CD4-positive, alpha-beta T cell treated with Interferon gamma for 1 hour (primary cell): ENCODE data around the gene ANKIB1.

Source experiments
- DNase-seq: peaks from one replicate; pipeline ENCODE4 v3.0.0-alpha.2; 2020

The ANKIB1 gene

GRCh38 chr7:92275327-92275726, 29.6 kb downstream of the ANKIB1 start:
- DNase-seq: no peak

DNA sequence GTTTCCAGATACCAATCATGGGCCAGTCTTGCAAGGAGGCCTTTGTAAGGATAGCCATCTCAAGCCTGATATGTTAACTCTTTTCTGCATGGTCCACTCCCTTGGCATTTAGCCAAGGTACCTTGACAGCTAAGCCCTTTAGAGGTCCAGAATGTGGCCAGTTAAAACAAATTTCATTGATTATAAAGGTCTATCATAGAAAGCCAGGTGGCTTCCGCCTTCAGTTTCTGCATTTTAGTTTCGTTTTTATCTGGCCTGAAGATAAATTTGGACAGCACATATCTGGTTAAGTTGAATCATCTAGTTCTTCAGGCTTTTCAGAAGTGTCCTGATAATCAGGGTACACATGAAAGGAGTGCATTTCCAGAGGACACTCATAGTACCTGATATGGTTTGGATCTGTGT, 30.7 kb downstream of the ANKIB1 start:
- DNase-seq: no peak

DNA sequence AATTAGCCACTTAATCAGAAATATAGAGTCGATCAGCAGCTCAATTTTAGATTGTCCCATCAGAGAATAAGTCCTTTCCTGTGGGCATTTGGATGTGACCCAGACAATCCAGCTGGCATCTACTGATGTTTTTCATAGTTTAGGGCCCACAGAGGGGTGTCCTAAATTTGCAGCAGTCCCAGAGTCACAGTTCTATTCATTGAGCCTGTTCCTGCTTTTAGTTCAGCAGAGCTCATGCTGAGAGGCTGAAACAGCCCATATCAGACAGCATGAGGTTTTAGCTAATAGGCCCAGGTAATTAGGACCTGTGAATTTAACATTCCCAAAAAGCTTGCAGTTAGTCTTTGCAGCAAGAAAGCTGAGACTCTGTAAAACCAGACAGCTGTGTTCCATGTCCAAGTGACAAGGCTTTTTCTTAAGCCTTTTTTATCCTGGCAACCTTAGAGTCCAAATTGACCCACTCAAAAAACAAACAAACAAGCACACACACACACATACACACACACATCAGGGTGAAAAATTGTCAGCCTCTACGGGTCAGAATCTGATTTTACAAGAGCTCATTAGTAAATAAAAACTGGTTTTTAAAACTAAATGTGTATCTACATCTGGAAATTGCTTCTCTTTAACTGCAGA, 33.7 kb downstream of the ANKIB1 start:
- no peak for DNase-seq

GRCh38 chr7:92281031-92281430, 35.3 kb downstream of the ANKIB1 start:
- DNase-seq: no peak

DNA sequence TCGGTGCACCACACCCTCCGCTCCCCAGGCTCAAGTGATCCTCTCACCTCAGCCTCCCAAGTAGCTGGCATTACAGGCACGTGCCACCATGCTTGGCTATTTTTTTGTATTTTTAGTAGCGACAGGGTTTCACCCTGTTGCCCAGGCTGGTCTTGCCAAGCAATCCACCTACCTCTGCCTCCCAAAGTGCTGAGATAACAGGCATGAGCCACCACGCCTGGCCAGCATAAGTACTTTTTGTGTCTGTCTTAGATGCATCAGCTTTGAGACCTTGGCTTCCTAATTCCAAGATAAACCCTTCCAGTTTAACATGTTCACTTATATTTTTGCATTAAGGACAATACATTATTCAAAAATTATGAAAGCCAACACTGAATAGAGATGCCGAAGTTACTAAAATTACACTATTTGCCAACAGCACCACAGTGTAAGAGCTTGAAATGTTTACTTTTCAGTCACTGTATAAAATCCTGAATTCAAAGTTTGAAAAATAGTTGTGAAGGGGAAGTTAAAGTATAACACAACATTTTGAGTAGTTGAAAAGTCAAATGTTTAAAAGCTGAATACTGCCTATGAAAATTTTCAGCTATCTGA, 36.5 kb downstream of the ANKIB1 start:
- DNase-seq: no peak

DNA sequence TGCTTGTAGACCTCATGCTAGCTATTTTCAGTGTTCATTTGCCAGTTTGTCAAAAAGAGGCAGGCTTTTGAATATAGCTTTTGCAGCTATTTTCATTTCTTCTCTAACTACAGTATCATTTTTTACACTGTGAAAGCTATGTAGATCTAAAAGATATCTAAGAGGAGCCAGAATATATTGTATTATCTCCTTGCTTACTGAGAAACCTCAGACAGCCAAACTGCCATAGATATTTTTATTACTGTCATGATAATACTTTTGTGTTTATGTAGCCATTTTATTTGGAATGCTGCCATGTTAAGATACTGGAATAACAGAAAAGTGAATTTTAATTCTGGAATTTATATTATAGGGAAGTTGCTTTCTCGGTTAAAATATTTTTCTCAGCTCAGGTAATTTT, 37.2 kb downstream of the ANKIB1 start:
- DNase-seq: no peak

GRCh38 chr7:92289321-92289720, 43.5 kb downstream of the ANKIB1 start:
- no peak for DNase-seq

- DNase-seq: no peak
These were observed 47.2 kb downstream of the ANKIB1 start for GRCh38 chr7:92292981-92293380.

GRCh38 chr7:92293896-92294590, 48.3 kb downstream of the ANKIB1 start:
- no peak for DNase-seq

GRCh38 chr7:92295391-92295790, 49.6 kb downstream of the ANKIB1 start:
- no peak for DNase-seq

DNA sequence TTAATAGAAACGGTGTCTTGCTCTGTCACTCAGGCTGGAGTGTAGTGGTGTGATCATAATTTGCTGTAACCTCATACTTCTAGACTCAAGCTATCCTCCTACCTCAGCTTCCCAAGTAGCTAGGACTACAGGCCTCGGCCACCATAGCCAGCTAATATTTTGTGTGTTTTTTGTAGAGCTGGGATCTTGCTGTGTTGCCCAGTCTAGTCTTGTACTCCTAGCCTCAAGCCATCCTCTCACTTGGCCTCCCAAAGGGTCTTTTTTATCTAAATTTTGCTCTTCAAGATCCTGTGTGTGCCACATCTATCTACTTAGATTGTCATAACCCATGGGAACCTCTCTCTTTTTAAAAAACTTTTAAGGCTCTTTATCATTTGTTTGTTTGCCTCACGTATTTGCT, 50.5 kb downstream of the ANKIB1 start:
- DNase-seq: no peak

GRCh38 chr7:92296880-92297445, 51.2 kb downstream of the ANKIB1 start:
- no peak for DNase-seq

GRCh38 chr7:92297736-92298135, 52.0 kb downstream of the ANKIB1 start:
- DNase-seq: no peak

GRCh38 chr7:92303761-92304160, 58.0 kb downstream of the ANKIB1 start:
- DNase-seq: no peak

DNA sequence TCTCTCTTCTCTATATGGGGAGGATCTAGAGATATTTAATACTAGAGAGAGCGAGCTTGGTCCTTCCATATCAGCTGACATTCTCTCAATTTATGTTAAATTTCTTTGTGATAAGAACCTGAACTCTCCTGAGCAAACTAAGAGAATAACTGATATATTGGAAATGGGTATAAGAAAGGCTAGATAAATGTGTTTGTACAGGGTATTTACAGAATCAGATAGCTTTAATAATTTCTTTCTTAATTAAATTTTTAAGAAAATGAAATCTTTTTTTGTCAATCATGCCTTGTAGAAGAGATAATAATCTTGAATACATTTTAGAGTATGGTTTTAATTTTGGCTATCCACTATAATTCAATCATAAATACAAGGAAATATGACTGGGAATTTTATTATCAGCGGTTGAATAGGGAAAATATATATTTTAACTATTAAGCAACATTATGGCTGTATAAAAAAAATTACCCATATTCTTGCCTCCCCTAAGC, 58.7 kb downstream of the ANKIB1 start:
- no peak for DNase-seq

DNA sequence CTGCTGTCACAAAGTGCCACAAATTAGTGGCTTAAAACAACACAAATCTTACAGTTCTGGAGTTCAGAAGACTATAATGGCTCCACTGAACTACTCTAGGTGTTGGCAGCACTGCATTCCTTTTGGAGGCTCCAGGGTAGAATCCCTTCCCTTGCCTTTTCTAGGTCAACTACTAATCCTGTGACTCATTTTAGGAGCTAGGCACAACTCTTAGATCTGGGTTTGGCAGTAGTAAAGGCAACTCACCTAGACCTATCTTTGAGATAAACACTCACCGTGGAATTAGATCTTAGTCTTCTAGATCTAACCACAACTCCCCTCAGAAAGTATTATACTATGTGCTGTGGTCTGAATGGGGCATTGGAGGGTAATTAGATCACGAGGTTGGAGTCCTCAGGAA, 60.4 kb downstream of the ANKIB1 start:
- no peak for DNase-seq

GRCh38 chr7:92313055-92313454, 67.3 kb downstream of the ANKIB1 start:
- DNase-seq: no peak

- DNase-seq: no peak
These were observed 73.5 kb downstream of the ANKIB1 start for GRCh38 chr7:92319243-92319642.

- DNase-seq: no peak
These were observed 79.4 kb downstream of the ANKIB1 start for GRCh38 chr7:92325173-92325572.

GRCh38 chr7:92325858-92326257, 80.1 kb downstream of the ANKIB1 start:
- DNase-seq: no peak

DNA sequence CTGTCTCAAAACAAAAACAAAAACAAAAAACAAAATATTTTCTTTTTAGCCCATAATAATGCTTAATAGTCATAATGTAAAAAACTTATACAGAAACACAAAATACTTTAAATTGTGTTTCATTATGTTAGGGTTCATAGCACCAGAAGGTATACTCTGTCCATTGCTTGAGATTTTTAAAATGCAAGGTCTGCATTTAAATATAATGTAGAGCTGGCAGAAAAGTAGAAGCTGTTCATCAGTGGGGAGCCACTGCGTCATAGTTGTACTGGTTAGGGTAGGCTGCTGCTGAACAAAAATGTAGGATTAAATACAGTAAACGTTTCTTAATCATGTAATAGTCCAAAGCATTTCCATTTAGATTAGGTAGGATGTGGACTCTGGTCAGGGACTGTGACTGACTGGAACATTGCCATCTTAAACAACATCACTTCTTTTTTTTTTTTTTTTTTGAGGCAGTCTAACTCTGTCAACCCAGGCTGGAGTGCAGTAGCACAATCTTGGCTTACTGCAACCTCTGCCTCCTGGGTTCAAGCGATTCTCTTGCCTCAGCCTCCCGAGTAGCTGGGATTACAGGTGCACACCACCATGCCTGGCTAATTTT, 85.2 kb downstream of the ANKIB1 start:
- DNase-seq: no peak

GRCh38 chr7:92331508-92331907, 85.7 kb downstream of the ANKIB1 start:
- DNase-seq: no peak

DNA sequence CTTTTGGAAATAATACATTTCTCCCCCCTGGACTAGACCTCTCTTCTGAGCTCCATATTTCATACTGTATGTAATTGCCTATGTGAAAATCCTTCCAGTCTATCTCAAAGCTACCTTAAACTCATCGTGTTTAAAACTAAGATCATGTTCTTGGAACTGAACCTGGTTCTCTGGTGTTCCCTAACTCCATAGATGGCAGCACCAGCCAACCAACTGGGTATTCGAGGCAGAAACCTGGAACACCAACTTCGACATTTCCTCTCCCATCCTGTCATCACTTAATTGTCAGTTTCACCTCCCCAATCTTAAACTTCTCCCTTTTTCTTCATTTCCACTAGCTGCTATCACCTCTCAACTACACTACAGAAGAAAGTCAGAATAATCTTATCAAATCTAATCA, 87.0 kb downstream of the ANKIB1 start:
- no peak for DNase-seq

- no peak for DNase-seq
These were observed 88.1 kb downstream of the ANKIB1 start for GRCh38 chr7:92333866-92334265.
